Common myeloid progenitor, CD34-positive (primary cell): Measurements from ENCODE around the gene ADCYAP1. TPM values are rescaled to one million over a fixed set of nuclear protein-coding genes. Genes with fewer than 3 reads are reported as not detected.
"Not testable (repeated sequence)": the region's sequence is repeated elsewhere in the genome, so short reads cannot be mapped to it uniquely, and the experiment has no call there.

Source experiments
- CTCF ChIA-PET: fragments of 350-600 bp; sonication (Branson Sonifier 250); formaldehyde crosslinking; loops from one replicate; lab custom pipeline; 2021; ENCODE audit warnings: antibody characterized with exemption; lab: Charles Lee
- POLR2A ChIA-PET: fragments of 350-600 bp; sonication (Branson Sonifier 250); formaldehyde crosslinking; loops from one replicate; lab custom pipeline; 2021; ENCODE audit warnings: antibody characterized with exemption; lab: Charles Lee
- DNase-seq, 3 donors: peaks; one replicate each; pipeline versions ENCODE4 v3.0.0 to v3.0.0-alpha.2; 2013
- H3K27ac ChIP-seq, 2 experiments: 1 replicate in 1 of 2; 2 replicates in 1 of 2; pipeline ENCODE4 v1.7.0; 2013; ENCODE audit warnings: inconsistent platforms in 2 of 2, low read length in 2 of 2, mild to moderate bottlenecking in 2 of 2, low read depth in 1 of 2, moderate library complexity in 1 of 2; ENCODE audit not compliant: severe bottlenecking in 2 of 2, insufficient read depth in 1 of 2, poor library complexity in 1 of 2
- H3K27me3 ChIP-seq, 5 experiments: replicated peaks in 2 of 5; 1 replicate in 3 of 5; 2 replicates in 2 of 5; pipeline versions ENCODE4 v1.6.1 to v1.7.0; 2013; ENCODE audit warnings: low read length in 4 of 5, mild to moderate bottlenecking in 2 of 5, moderate library complexity in 2 of 5, inconsistent platforms in 1 of 5; ENCODE audit not compliant: insufficient read depth in 5 of 5, control insufficient read depth in 4 of 5
- H3K36me3 ChIP-seq, 4 experiments: 1 replicate in 2 of 4; 2 replicates in 2 of 4; pipeline versions ENCODE4 v1.6.1 to v1.7.0; 2013; ENCODE audit warnings: low read length in 3 of 4, control low read depth in 1 of 4, mild to moderate bottlenecking in 1 of 4; ENCODE audit not compliant: control insufficient read depth in 4 of 4, insufficient read depth in 4 of 4
- H3K4me1 ChIP-seq, 4 experiments: 1 replicate in 3 of 4; 2 replicates in 1 of 4; pipeline versions ENCODE4 v1.6.1 to v1.7.1; 2013; ENCODE audit warnings: low read length in 3 of 4, mild to moderate bottlenecking in 3 of 4, control low read depth in 1 of 4, inconsistent platforms in 1 of 4, moderate library complexity in 1 of 4; ENCODE audit not compliant: control insufficient read depth in 4 of 4, insufficient read depth in 4 of 4; ENCODE audit errors: control extremely low read depth in 1 of 4
- H3K4me3 ChIP-seq, 7 experiments: 1 replicate in 4 of 7; 2 replicates in 3 of 7; pipeline versions ENCODE4 v1.5.1 to v1.7.0; 2013; ENCODE audit warnings: mild to moderate bottlenecking in 7 of 7, low read length in 6 of 7, moderate library complexity in 6 of 7, inconsistent platforms in 2 of 7, low read depth in 2 of 7, control low read depth in 1 of 7; ENCODE audit not compliant: insufficient read depth in 4 of 7, control insufficient read depth in 1 of 7; ENCODE audit errors: extremely low read depth in 1 of 7
- H3K9me3 ChIP-seq, 5 experiments: 1 replicate in 4 of 5; 2 replicates in 1 of 5; pipeline versions ENCODE4 v1.6.1 to v1.7.1; 2013; ENCODE audit warnings: low read length in 4 of 5, mild to moderate bottlenecking in 2 of 5, inconsistent platforms in 1 of 5, low read depth in 1 of 5, moderate library complexity in 1 of 5; ENCODE audit not compliant: control insufficient read depth in 4 of 5, insufficient read depth in 2 of 5; ENCODE audit errors: control extremely low read depth in 1 of 5
- WGBS: methylation state at CpG from one replicate; pipeline ENCODE4 v1.1.5; 2013; ENCODE audit not compliant: insufficient coverage; 5-methylcytosine and 5-hydroxymethylcytosine counted together
- polyA plus RNA-seq: library from polyadenylated mRNA; unstranded; fragments of 120-200 nt; gene quantifications from one replicate; pipeline ENCODE4 v1.2.1, GENCODE V29; 2013

Gene ADCYAP1
- 0.32 TPM for polyA plus RNA-seq

DNA sequence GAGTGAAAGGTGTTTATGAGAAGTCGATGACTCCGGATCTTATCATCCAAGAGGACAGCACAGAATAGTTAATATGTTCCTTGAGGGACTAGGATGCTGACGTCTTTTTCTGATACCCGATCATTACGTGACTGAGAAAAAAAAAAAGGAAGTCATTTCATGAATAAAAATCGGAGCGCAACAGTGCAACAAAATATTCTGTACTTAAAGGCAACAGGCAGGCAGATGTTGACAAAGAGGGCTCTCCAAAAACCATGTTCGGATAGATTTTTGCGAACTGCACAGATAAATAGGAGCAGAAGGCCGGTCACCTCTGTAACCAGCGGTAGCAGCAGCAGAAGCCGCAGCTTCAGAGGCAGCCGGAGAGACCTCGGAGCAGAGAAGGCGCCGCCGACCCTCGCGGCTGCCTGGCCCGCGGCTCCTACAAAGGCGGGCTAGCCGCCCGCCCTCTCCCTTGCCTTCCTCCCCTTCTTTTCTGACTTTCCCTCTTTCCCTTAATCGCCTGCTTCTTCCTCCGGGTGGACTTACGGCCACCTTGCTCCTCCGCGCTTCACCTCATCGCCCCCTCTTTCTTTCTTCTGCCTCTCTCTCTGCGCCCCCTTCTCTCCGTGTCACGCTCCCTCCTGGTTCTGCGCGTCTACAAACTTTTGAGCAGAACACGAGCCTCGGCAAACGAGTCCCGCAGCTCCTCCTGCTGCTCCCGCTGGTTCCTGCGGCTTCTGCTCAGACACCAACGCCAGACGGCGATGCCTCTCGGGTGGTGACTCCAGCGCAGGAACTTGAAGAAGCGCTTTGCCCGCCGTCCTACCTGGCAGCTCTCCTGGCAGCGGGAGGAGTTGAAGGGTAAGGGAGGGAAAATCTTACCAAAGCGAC, at the start of gene ADCYAP1:
TSS of gene ADCYAP1 (plus strand) at position 654 of the 873 bp plus-strand sequence. CDS start 516 bp downstream, outside the sequence.
- H3K9me3 ChIP-seq, result no peaks in the 10 kb centered on the region
- H3K27ac ChIP-seq, result no peak within 1 kb of the TSS
- WGBS, result 8% methylated on average over 36 of the region's 51 CpGs
- H3K27me3 ChIP-seq, result peaks cover 8 to 97% (median 62%) of the 10 kb centered on the region in 5 experiments
- ChIA-PET POLR2A (no interaction called here), CTCF (interaction anchor here (1.4 to 1.7 kb wide), 2 partner anchors 16 to 39 kb away, joined by 3 to 4 read pairs; no protein-coding TSS in a partner anchor)
- H3K4me3 ChIP-seq, result peak within 1 kb of the TSS in 2 of 7 experiments; percentile 32 to 36
- H3K36me3 ChIP-seq, result no peaks in the 10 kb centered on the region
- peaks cover 0 to 41% (median 26%) of the 10 kb centered on the region in 4 experiments for H3K4me1 ChIP-seq
- DNase-seq, result peak in 1 of 3 donors; percentile 42

DNA sequence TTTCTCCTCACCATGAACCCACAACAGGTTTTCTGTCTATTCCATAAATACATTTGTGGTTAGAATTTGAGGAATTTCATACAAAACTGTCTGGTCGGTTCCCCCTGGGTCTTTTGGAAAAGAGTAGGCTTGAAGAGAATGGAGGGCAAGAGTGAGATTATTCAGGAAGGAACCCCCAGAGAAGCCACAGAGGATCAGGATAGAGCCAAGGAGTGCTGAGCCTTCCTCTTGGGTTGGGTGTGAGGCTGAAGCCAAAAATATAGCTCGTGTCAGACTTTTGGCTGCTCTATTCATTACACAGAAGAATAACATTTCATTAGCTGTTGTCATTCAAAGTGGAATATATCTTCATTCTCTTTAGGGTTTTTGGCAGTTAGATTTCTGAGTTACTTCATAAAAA, 46.7 kb upstream of the ADCYAP1 start:
- Histone ChIP-seq H3K4me3 (no peak overlapping the region), H3K36me3 (no peaks in the 10 kb centered on the region), H3K27me3 (peaks cover 0 to 2% (median 0%) of the 10 kb centered on the region in 5 experiments), H3K4me1 (no peaks in the 10 kb centered on the region), H3K9me3 (no peaks in the 10 kb centered on the region), H3K27ac (no peak overlapping the region)
- no peak for DNase-seq
- POLR2A ChIA-PET, result no interaction called here
- WGBS, result 70% methylated on average over 1 of the region's 2 CpGs
- CTCF ChIA-PET, result interaction anchor here (0.7 to 1.5 kb wide), 2 partner anchors 805 to 1696 kb away, joined by 3 read pairs; no protein-coding TSS in a partner anchor

DNA sequence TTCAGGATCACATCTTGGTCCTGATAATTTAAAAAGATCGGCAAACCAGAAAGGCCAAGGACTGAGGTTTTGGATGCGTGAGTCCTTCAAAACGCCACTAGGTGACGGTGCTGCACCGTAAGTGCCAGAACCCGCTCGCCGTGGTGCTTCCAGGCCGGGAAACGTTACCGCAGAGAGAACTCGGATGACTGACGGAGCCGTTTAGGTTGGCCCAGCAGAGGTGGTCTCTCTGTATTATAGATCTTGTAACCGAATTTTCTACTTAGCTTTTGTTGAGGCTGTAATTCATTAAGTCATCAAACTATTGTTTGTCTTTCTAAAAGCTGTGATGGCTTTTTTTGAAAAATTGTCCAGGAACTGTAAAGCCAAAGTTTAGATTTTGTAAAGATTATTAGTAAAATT, 39.8 kb upstream of the ADCYAP1 start:
- CTCF ChIA-PET, result interaction anchor here (0.6 to 2.7 kb wide), 14 partner anchors 9 to 1684 kb away, joined by 3 to 11 read pairs (median 4); no protein-coding TSS in a partner anchor
- WGBS, result 0% methylated on average over 12 of the region's 15 CpGs
- H3K27ac ChIP-seq, result no peak overlapping the region
- H3K4me3 ChIP-seq, result no peak overlapping the region
- peaks cover 0 to 2% (median 2%) of the 10 kb centered on the region in 5 experiments for H3K27me3 ChIP-seq
- POLR2A ChIA-PET, result no interaction called here
- peak; percentile 82 to 90 (median 87) for DNase-seq
- H3K36me3 ChIP-seq, result no peaks in the 10 kb centered on the region
- no peaks in the 10 kb centered on the region for H3K9me3 ChIP-seq
- H3K4me1 ChIP-seq, result peaks cover 0 to 6% (median 2%) of the 10 kb centered on the region in 4 experiments

DNA sequence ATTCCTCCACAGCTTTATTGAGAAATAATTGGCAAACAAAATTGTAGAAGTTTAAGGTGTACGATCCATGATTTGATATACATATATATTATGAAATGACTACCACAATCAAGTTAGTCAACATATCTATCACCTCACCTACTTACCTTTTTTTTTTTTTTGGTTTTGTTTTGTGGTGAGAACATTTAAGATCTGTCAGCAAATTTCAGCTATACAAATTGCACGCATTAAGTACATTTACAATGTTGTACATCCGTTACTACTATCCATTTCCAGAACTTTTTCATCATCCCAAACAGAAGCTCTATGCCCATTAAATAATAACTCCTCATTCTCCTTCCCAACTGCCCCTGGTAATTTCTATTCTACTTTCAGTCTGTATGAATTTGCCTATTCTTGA, 37.4 kb upstream of the ADCYAP1 start:
- Histone ChIP-seq H3K4me1 (peaks cover 0 to 6% (median 2%) of the 10 kb centered on the region in 4 experiments), H3K27me3 (peaks cover 0 to 2% (median 0%) of the 10 kb centered on the region in 5 experiments), H3K9me3 (peaks cover 0 to 4% (median 0%) of the 10 kb centered on the region in 5 experiments), H3K27ac (no peak overlapping the region), H3K4me3 (no peak overlapping the region), H3K36me3 (no peaks in the 10 kb centered on the region)
- CTCF ChIA-PET, result no interaction called here
- POLR2A ChIA-PET, result no interaction called here
- WGBS, result 90% methylated on average over 2 of the region's 3 CpGs
- DNase-seq, result no peak

DNA sequence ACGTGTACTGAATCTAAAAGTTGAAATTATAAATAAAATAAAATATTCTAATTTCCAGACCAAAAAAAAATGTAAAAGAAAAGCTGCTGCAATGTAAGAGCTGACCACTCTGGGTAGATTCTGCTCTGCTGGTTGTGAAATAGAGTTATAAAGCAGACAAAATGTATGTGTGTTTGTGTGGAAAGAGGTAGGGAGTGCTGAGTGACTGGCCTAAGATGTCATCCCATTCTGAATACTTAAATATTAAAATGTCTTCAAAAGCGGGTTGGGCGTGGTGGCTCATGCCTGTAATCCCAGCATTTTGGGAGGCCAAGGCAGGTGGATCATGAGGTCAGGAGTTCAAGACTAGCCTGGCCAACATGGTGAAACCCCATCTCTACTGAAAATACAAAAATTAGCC, 31.2 kb upstream of the ADCYAP1 start:
- H3K27me3 ChIP-seq, POLR2A ChIA-PET, DNase-seq, H3K27ac ChIP-seq, H3K36me3 ChIP-seq: not testable (repeated sequence)
- H3K4me3 ChIP-seq, result peak overlapping the region in 3 of 7 experiments; percentile 19 to 40 (median 26)
- CTCF ChIA-PET, result interaction anchor here (0.6 to 1.4 kb wide), 4 partner anchors 8 to 32 kb away, joined by 3 to 8 read pairs (median 3); no protein-coding TSS in a partner anchor
- WGBS, result 100% methylated on average over 1 of the region's 3 CpGs
- H3K4me1 ChIP-seq, result peaks cover 0 to 12% (median 2%) of the 10 kb centered on the region in 4 experiments
- H3K9me3 ChIP-seq, result peaks cover 0 to 12% (median 2%) of the 10 kb centered on the region in 5 experiments

DNA sequence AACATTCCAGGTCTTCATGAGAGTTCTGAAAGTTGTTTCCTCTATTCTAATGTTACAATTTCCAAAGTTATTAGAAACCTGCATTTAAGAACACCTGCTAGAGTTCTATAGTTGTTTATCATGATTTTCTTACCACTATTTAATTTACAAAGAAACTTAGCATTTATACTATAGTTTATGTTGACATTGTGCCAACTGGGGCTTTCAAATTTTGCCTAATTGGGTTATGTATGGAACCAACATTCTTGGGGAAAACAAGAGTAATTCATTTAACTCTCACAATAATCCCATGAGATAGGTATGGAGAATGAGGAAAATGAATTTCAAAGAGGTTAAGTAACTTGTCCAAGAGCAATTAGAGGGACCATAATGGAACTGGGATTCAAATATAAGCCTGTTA, 28.8 kb upstream of the ADCYAP1 start:
- peaks cover 0 to 6% (median 0%) of the 10 kb centered on the region in 4 experiments for H3K4me1 ChIP-seq
- no peaks in the 10 kb centered on the region for H3K36me3 ChIP-seq
- CTCF ChIA-PET, result interaction anchor here (1.1 kb wide), 1 partner anchor 11 kb away, joined by 4 read pairs; no protein-coding TSS in a partner anchor
- peaks cover 0 to 12% (median 2%) of the 10 kb centered on the region in 5 experiments for H3K9me3 ChIP-seq
- H3K4me3 ChIP-seq, result no peak overlapping the region
- H3K27ac ChIP-seq, result no peak overlapping the region
- POLR2A ChIA-PET, result no interaction called here
- DNase-seq, result no peak
- no peaks in the 10 kb centered on the region for H3K27me3 ChIP-seq
